Naive thymus-derived CD4-positive, alpha-beta T cell (primary cell): Measurements from ENCODE around the gene ACAA2. TPM values are rescaled to one million over a fixed set of nuclear protein-coding genes. Genes with fewer than 3 reads are reported as not detected.

Source experiments
- ATAC-seq: fragments of 150-1000 bp; cut with Tn5 transposase; 2 replicates; pipeline ENCODE4 v1.10.0; 2021; ENCODE audit warnings: mild to moderate bottlenecking, moderate library complexity
- CTCF ChIA-PET: fragments of 350-600 bp; sonication (Branson Sonifier 250); formaldehyde crosslinking; loops from one replicate; lab custom pipeline; 2021; ENCODE audit warnings: antibody characterized with exemption; lab: Charles Lee
- POLR2A ChIA-PET: fragments of 350-600 bp; sonication (Branson Sonifier 250); formaldehyde crosslinking; loops from one replicate; lab custom pipeline; 2021; ENCODE audit warnings: antibody characterized with exemption, inconsistent platforms; lab: Charles Lee
- DNase-seq, 9 donors: peaks; one replicate each; pipeline versions ENCODE4 v3.0.0 to v3.0.0-alpha.2; 2020 to 2022; ENCODE audit warnings: mixed read lengths in 1 of 9
- H3K27ac ChIP-seq: one replicate; pipeline ENCODE4 v1.7.0; 2013; ENCODE audit warnings: mild to moderate bottlenecking, low read depth, low read length, moderate library complexity
- H3K27me3 ChIP-seq, 2 donors: one replicate each; pipeline ENCODE4 v1.7.0; 2013; ENCODE audit warnings: low read length in 2 of 2, mild to moderate bottlenecking in 2 of 2, moderate library complexity in 2 of 2; ENCODE audit not compliant: control insufficient read depth in 2 of 2, insufficient read depth in 2 of 2
- H3K36me3 ChIP-seq, 3 experiments: 1 replicate in 2 of 3; 2 replicates in 1 of 3; pipeline ENCODE4 v1.7.0; 2013; ENCODE audit warnings: low read length in 3 of 3, mild to moderate bottlenecking in 3 of 3, moderate library complexity in 1 of 3; ENCODE audit not compliant: insufficient read depth in 3 of 3, control insufficient read depth in 2 of 3
- H3K4me1 ChIP-seq, 2 donors: one replicate each; pipeline ENCODE4 v1.7.0; 2013; ENCODE audit warnings: low read length in 2 of 2, mild to moderate bottlenecking in 2 of 2, moderate library complexity in 1 of 2; ENCODE audit not compliant: control insufficient read depth in 2 of 2, insufficient read depth in 2 of 2
- H3K4me3 ChIP-seq: 2 replicates; pipeline ENCODE4 v1.7.0; 2013; ENCODE audit warnings: mild to moderate bottlenecking, low read length
- H3K9me3 ChIP-seq, 3 experiments: 1 replicate in 2 of 3; 2 replicates in 1 of 3; pipeline ENCODE4 v1.7.0; 2013; ENCODE audit warnings: low read length in 3 of 3; ENCODE audit not compliant: control insufficient read depth in 2 of 3
- H3K27ac Mint-ChIP-seq, 9 donors: one replicate each; pipeline ENCODE4 v1.8.0; 2020 to 2022; ENCODE audit warnings: mixed read lengths in 9 of 9, mild to moderate bottlenecking in 8 of 9, moderate library complexity in 5 of 9, inconsistent platforms in 2 of 9
- H3K27me3 Mint-ChIP-seq, 5 donors: one replicate each; pipeline ENCODE4 v1.8.0; 2021 to 2022; ENCODE audit warnings: mixed read lengths in 5 of 5, mild to moderate bottlenecking in 1 of 5
- H3K36me3 Mint-ChIP-seq, 5 donors: one replicate each; pipeline ENCODE4 v1.8.0; 2020 to 2022; ENCODE audit warnings: mixed read lengths in 5 of 5, mild to moderate bottlenecking in 3 of 5, inconsistent platforms in 1 of 5
- H3K4me1 Mint-ChIP-seq, 7 donors: one replicate each; pipeline ENCODE4 v1.8.0; 2020 to 2022; ENCODE audit warnings: mixed read lengths in 7 of 7, mild to moderate bottlenecking in 3 of 7, inconsistent platforms in 1 of 7
- H3K4me3 Mint-ChIP-seq, 10 donors: one replicate each; pipeline ENCODE4 v1.8.0; 2020 to 2022; ENCODE audit warnings: mild to moderate bottlenecking in 10 of 10, mixed read lengths in 10 of 10, moderate library complexity in 6 of 10, inconsistent platforms in 2 of 10
- H3K9me3 Mint-ChIP-seq, 11 donors: one replicate each; pipeline ENCODE4 v1.8.0; 2020 to 2022; ENCODE audit warnings: mixed read lengths in 11 of 11, mild to moderate bottlenecking in 4 of 11, inconsistent platforms in 1 of 11, moderate library complexity in 1 of 11
- intact Hi-C, 2 donors: fragments of 100-400 bp; cut with micrococcal nuclease; formaldehyde crosslinking; loops; one replicate each; pipeline ENCODE4 v1.15.1; 2023
- polyA plus RNA-seq, 2 donors: library from polyadenylated mRNA; unstranded; fragments of 300-500 nt; fragmentation: Illumina TruSeq; gene quantifications; one replicate each; pipeline ENCODE4 v1.2.3, GENCODE V29; 2021
- total RNA-seq, 6 experiments: library from RNA in 5 of 6; stranded (reverse) in 5 of 6; gene quantifications; 1 replicate in 5 of 6; 2 replicates in 1 of 6; pipeline ENCODE4 v1.2.3 and lab custom pipeline; 2021 to 2026

Gene ACAA2
- total and polyA plus RNA-seq, 7 experiments from 2014 or later: 15.4 to 94.7 (median 29.3) TPM

DNA sequence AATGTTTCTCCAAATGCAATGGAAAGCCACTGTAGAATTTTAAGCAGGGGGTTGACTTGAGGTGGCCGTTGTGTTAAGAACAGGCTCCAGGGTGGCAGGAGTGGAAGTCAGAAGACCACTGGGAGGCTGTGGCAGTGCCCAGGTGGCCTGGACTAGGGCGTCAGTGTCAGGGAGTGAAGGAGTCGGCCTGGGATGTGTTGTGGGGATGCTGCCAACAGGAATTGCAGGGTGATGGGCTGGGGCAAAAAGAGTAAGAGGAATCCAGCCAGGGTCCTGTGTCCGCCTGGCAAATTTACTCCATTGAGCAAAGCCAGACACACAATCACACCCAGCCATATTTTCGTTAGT is 55.1 kb downstream of the ACAA2 start:
- CTCF ChIA-PET: no interaction called here
- no peak for ATAC-seq

GRCh38 chr18:49757513-49758262 is 55.6 kb downstream of the ACAA2 start:
- Mint-ChIP-seq H3K9me3 (peaks cover 0 to 3% (median 0%) of the 10 kb centered on the region in 11 donors), H3K27ac (peak overlapping the region in 1 of 9 donors; percentile 22), H3K4me1 (peaks cover 0 to 3% (median 3%) of the 10 kb centered on the region in 7 donors), H3K36me3 (no peaks in the 10 kb centered on the region), H3K4me3 (no peak overlapping the region), H3K27me3 (peaks cover 0 to 13% (median 0%) of the 10 kb centered on the region in 5 donors)
- ATAC-seq: no peak
- H3K36me3 ChIP-seq: no peaks in the 10 kb centered on the region
- ChIA-PET CTCF (no interaction called here), POLR2A (no interaction called here)
- no peaks in the 10 kb centered on the region for H3K9me3 ChIP-seq
- H3K27ac ChIP-seq: no peak overlapping the region
- no peak overlapping the region for H3K4me3 ChIP-seq
- no peak for DNase-seq
- no peaks in the 10 kb centered on the region for H3K4me1 ChIP-seq
- H3K27me3 ChIP-seq: no peaks in the 10 kb centered on the region
- intact Hi-C loops: no loop called here

More for the DNA sequence above, 55.1 kb downstream of the ACAA2 start:
- Histone ChIP-seq H3K27me3 (no peaks in the 10 kb centered on the region), H3K4me1 (no peaks in the 10 kb centered on the region), H3K36me3 (no peaks in the 10 kb centered on the region), H3K9me3 (no peaks in the 10 kb centered on the region), H3K27ac (no peak overlapping the region), H3K4me3 (no peak overlapping the region)
- POLR2A ChIA-PET: no interaction called here
- intact Hi-C loops: no loop called here
- Mint-ChIP-seq H3K27ac (no peak overlapping the region), H3K4me3 (no peak overlapping the region), H3K4me1 (peaks cover 0 to 3% (median 0%) of the 10 kb centered on the region in 7 donors), H3K9me3 (peaks cover 0 to 3% (median 0%) of the 10 kb centered on the region in 11 donors), H3K36me3 (no peaks in the 10 kb centered on the region), H3K27me3 (peaks cover 0 to 11% (median 0%) of the 10 kb centered on the region in 5 donors)
- no peak for DNase-seq

GRCh38 chr18:49756671-49757362 is 56.5 kb downstream of the ACAA2 start:
- no peaks in the 10 kb centered on the region for H3K27me3 ChIP-seq
- CTCF ChIA-PET: no interaction called here
- peaks cover 0 to 3% (median 0%) of the 10 kb centered on the region in 11 donors for H3K9me3 Mint-ChIP-seq
- no peaks in the 10 kb centered on the region for H3K36me3 Mint-ChIP-seq
- H3K9me3 ChIP-seq: no peaks in the 10 kb centered on the region
- no peak overlapping the region for H3K4me3 ChIP-seq
- H3K27ac Mint-ChIP-seq: no peak overlapping the region
- H3K4me3 Mint-ChIP-seq: no peak overlapping the region
- no peak for ATAC-seq
- peaks cover under 1 to 12% (median 8%) of the 10 kb centered on the region in 7 donors for H3K4me1 Mint-ChIP-seq
- intact Hi-C loops: no loop called here
- POLR2A ChIA-PET: no interaction called here
- no peak for DNase-seq
- H3K27ac ChIP-seq: no peak overlapping the region
- H3K27me3 Mint-ChIP-seq: peaks cover 0 to 19% (median 0%) of the 10 kb centered on the region in 5 donors
- H3K36me3 ChIP-seq: no peaks in the 10 kb centered on the region
- H3K4me1 ChIP-seq: peaks cover 0 to 4% of the 10 kb centered on the region in 2 donors

DNA sequence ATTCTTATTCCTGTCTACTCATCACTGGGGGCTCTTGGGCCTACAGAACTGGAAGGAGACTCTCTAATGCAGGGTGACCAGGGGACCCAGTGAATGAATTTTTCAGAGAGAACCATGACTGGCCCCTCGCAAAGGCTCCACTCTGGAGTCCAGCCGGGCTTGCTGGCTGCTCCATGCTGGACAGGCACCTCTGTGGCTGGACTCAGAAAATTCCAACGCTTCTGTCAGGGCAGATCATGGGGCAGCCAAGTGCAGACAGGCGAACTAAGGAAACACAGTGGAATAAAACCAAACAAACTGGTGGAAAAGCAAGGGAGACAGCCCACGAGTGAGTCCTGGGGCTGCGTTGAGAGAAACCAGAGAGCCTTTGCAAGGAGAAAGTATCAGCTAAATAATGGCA is 57.2 kb downstream of the ACAA2 start:
- Mint-ChIP-seq H3K4me1 (peaks cover 2 to 19% (median 15%) of the 10 kb centered on the region in 7 donors), H3K4me3 (no peak overlapping the region), H3K36me3 (no peaks in the 10 kb centered on the region), H3K27ac (peak overlapping the region in 1 of 9 donors; percentile 43), H3K9me3 (peaks cover 0 to 3% (median 0%) of the 10 kb centered on the region in 11 donors), H3K27me3 (peaks cover 0 to 23% (median 0%) of the 10 kb centered on the region in 5 donors)
- H3K4me1 ChIP-seq: peaks cover 5 to 9% of the 10 kb centered on the region in 2 donors
- POLR2A ChIA-PET: no interaction called here
- no peak for ATAC-seq
- no peak overlapping the region for H3K27ac ChIP-seq
- H3K4me3 ChIP-seq: no peak overlapping the region
- H3K36me3 ChIP-seq: no peaks in the 10 kb centered on the region
- no peaks in the 10 kb centered on the region for H3K9me3 ChIP-seq
- CTCF ChIA-PET: no interaction called here
- H3K27me3 ChIP-seq: no peaks in the 10 kb centered on the region
- no peak for DNase-seq
- intact Hi-C loops: no loop called here

DNA sequence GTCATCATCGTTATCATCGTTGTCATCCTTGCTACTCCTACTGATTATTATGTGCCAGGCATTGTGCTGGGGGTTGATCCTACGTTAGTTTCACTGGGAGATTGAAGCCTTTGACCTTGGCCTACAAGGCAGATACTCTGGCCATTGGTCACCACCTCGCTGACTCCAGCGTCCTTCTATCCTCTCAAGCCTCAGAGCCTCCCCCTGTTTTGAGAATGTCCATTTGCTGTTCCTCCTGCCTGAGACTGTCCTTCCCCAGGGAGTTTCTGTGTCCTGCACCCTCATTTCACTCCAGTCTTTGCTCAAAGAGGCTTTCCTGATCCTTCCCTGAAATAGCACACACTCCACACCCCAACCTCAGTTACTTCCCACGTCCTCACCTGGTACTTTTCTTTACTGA is 57.8 kb downstream of the ACAA2 start:
- DNase-seq (no peak), ATAC-seq (no peak)
- Histone ChIP-seq H3K27me3 (no peaks in the 10 kb centered on the region), H3K4me1 (peaks cover 7 to 9% of the 10 kb centered on the region in 2 donors), H3K4me3 (no peak overlapping the region), H3K9me3 (no peaks in the 10 kb centered on the region), H3K36me3 (no peaks in the 10 kb centered on the region), H3K27ac (no peak overlapping the region)
- Mint-ChIP-seq H3K4me3 (no peak overlapping the region), H3K4me1 (peaks cover 2 to 23% (median 18%) of the 10 kb centered on the region in 7 donors), H3K36me3 (no peaks in the 10 kb centered on the region), H3K27ac (peak overlapping the region in 1 of 9 donors; percentile 23), H3K27me3 (peaks cover 0 to 23% (median 0%) of the 10 kb centered on the region in 5 donors), H3K9me3 (peaks cover 0 to 3% (median 0%) of the 10 kb centered on the region in 11 donors)
- ChIA-PET POLR2A (no interaction called here), CTCF (no interaction called here)
- intact Hi-C loops: no loop called here

- H3K4me3 Mint-ChIP-seq: no peak overlapping the region
- Histone ChIP-seq H3K36me3 (no peaks in the 10 kb centered on the region), H3K4me3 (no peak overlapping the region), H3K27me3 (no peaks in the 10 kb centered on the region), H3K4me1 (peaks cover 7 to 9% of the 10 kb centered on the region in 2 donors), H3K9me3 (no peaks in the 10 kb centered on the region), H3K27ac (no peak overlapping the region)
- intact Hi-C loops: no loop called here
- H3K27me3 Mint-ChIP-seq: peaks cover 0 to 23% (median under 1%) of the 10 kb centered on the region in 5 donors
- ChIA-PET CTCF (no interaction called here), POLR2A (no interaction called here)
- H3K36me3 Mint-ChIP-seq: no peaks in the 10 kb centered on the region
- H3K9me3 Mint-ChIP-seq: peaks cover 0 to 3% (median 0%) of the 10 kb centered on the region in 11 donors
- H3K4me1 Mint-ChIP-seq: peaks cover 2 to 25% (median 18%) of the 10 kb centered on the region in 7 donors
- DNase-seq: no peak
- peak overlapping the region in 1 of 9 donors; percentile 23 for H3K27ac Mint-ChIP-seq
- ATAC-seq: no peak
Observed at GRCh38 chr18:49754866-49755265, 58.5 kb downstream of the ACAA2 start.
